NCI-H2227 (cell line): ENCODE results near the gene ZNF420.

Source experiments
- DNase-seq: peaks from one replicate; lab custom pipeline; 2025; ENCODE audit not compliant: unreplicated experiment; lab: John Stamatoyannopoulos, UW

Gene ZNF420

DNA sequence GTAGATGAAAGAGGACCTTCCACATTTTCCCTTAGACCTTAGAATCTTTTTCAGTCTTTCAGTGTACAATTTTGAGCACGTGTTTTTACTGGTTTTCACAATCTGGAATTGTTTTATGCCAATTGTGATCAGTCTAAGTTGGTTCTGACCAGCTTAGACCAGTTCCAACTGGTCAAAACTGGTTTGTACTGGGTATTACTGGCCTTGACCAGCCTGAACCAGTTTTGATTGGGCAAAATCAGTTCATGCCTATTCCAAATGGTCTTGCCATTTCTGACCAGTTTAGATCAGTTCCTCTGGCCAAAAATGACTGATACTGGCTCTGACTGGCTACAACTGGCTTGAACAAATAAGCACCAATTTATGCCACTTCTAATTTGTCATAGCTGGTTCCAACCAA lies 57.9 kb downstream of the ZNF420 start:
- no peak for DNase-seq

DNA sequence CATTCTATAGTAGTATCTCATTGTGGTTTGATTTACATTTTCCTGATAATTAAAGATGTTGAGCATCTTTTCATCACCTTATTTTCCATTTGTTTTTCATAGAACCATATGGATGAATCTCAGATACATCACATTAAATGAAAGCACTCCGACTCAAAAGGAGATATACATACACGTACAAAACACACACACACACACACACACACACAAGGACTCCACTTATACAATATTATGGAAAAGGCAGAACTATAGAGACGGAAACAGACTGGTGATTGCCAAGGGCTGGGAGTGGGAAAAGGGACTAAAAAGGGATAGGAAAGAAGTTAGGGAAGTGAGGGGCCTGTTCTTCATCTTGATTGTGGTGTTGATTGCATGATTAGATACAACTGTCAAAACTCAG lies 70.0 kb downstream of the ZNF420 start:
- DNase-seq = no peak

DNA sequence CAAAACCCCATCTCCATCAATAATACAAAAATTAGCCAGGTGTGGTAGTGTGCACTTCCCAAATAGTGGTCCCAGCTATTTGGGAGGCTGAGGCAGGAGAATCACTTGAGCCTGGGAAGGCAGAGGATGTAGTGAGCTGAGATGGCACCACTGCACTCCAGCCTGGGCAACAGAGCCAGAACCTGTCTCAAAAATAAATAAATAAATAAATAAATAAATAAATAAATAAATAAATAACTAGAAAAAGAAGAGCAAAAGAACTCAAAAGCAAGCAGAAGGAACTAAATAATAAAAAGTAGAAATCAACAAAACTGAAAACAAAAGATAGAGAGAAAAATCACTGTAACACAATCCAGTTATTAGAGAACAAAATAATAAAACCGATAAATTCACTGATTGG lies 81.9 kb downstream of the ZNF420 start:
- DNase-seq = no peak

DNA sequence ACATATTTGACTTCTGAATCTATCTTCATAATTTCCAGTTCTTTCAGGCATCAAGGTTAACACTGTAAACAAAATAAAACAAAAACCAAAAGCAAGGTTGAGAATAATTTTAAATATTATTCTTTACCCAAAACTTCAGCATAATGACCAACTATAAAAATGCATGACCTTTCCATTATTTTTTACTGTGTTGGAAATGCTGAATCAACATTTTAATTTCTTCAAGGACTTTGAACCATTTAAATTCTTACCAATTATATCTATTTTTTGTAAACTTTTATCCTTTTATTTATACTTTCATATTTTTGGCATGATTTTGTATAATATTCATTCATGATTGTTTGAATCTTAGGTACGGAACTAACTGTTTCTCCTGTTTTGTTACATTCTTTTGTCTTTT lies 87.4 kb downstream of the ZNF420 start:
- no peak for DNase-seq

DNA sequence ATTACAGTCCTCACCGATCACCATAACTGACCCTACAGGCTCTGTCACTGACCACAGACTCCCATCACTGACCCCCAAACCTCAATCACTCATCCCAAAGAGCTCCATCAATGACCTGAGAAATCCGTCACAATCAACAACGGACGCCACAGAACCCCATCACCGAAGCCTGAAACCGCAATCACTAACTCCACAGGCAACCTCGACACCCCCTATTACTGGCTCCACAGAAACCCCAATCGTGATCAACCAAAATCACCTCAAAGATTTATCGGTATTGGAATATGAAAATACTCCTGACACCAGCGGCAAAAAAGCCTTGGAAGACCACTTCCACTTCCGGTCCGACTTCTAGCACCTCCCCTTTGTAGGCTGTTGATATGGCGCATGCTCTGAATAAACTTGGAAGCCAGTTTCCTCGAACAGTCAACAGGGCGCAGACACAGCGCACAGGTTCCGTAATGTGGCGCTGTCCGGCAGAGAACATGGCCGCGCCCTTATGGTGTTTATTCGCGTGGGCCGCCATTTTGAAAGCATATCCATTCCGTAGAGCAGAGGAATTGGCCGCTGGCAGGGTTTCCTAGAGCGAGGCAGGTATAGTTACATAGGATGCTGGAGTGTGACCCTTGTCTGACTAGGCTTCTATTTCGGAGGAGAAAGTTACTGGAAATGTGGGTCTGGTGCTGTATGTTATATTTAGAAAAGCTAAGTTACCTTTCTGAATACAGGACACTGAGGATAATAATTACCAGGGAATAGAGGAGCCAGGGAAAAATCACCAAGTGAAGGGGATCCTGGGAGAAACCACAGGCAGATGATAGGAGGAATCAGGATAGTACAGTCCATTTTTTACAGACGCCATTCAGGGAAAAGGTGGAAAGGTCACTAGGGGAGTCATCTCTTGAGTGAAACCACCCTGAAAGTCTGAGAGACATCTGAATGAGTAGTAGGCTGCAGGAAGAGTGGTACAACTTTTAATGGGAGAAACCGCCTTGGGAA lies 94.4 kb downstream of the ZNF420 start, which contains the start of gene ZNF585A:
Gene ZNF585A (minus strand): TSS at position 328 of the 999 bp plus-strand sequence. CDS start 2,785 bp downstream, outside the sequence.
- DNase-seq = peak; percentile 100
